A549 treated with RU486 at 1 μM for 4 hours (cell line): ENCODE results near the gene SECISBP2L. TPM values are rescaled to one million over a fixed set of nuclear protein-coding genes. Genes with fewer than 3 reads are reported as not detected.

ENCODE experiments used
- total RNA-seq: library from RNA; stranded (reverse); fragments of 200-300 nt; extraction: Qiagen RNA extraction; gene quantifications from 5 replicates; pipeline ENCODE4 v1.2.3, GENCODE V29; 2022; ENCODE audit warnings: low read depth

The SECISBP2L gene, protein sequence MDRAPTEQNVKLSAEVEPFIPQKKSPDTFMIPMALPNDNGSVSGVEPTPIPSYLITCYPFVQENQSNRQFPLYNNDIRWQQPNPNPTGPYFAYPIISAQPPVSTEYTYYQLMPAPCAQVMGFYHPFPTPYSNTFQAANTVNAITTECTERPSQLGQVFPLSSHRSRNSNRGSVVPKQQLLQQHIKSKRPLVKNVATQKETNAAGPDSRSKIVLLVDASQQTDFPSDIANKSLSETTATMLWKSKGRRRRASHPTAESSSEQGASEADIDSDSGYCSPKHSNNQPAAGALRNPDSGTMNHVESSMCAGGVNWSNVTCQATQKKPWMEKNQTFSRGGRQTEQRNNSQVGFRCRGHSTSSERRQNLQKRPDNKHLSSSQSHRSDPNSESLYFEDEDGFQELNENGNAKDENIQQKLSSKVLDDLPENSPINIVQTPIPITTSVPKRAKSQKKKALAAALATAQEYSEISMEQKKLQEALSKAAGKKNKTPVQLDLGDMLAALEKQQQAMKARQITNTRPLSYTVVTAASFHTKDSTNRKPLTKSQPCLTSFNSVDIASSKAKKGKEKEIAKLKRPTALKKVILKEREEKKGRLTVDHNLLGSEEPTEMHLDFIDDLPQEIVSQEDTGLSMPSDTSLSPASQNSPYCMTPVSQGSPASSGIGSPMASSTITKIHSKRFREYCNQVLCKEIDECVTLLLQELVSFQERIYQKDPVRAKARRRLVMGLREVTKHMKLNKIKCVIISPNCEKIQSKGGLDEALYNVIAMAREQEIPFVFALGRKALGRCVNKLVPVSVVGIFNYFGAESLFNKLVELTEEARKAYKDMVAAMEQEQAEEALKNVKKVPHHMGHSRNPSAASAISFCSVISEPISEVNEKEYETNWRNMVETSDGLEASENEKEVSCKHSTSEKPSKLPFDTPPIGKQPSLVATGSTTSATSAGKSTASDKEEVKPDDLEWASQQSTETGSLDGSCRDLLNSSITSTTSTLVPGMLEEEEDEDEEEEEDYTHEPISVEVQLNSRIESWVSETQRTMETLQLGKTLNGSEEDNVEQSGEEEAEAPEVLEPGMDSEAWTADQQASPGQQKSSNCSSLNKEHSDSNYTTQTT
- total RNA-seq, result 3.8 to 9.0 TPM (median 8.3 TPM) in 5 replicates

DNA sequence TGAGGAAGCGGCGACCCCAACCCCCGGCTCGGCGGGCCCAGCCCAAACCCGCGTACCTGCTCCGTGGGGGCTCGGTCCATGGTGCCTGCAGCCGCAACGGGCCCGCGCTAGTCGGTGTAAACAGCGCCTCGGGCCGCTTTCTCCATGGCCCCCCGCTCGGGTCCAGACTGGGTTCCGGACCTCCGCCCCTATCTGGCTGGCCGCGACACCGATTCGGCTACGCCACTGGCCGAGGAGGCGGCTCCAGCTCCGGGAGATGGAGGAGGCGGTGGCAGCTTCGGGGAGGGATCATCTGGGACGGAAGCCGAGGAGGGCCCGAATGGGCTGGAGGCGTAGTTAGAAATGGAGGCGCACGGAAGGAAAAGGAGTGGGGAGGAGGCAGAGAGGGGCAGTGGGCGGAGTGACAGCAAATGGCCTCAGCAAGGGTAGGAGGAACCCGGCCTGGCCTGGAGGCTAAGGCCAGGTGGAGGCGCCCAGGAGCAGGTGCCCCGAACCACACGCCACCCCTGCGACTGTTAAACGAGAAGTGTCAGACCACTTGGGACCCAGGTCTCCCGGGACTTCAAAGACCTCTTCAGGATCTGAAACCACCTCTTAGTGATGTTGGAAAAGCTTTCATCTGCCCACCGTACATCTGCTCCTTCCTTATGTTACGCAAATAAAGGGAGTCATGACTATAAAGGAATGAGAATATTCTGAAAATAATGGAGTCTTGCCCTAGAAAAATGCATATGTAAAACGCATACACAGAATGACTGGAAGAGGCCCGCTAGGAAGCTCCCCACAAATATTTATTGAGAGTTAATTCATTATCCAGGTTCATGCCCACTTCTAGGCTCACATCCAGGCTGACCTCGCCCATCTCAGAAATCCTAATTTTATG, at the start of gene SECISBP2L:
Gene SECISBP2L, minus strand, starts transcription at position 227 of the 883 bp plus-strand sequence. Its CDS starts 147 bp downstream, at position 80.

DNA sequence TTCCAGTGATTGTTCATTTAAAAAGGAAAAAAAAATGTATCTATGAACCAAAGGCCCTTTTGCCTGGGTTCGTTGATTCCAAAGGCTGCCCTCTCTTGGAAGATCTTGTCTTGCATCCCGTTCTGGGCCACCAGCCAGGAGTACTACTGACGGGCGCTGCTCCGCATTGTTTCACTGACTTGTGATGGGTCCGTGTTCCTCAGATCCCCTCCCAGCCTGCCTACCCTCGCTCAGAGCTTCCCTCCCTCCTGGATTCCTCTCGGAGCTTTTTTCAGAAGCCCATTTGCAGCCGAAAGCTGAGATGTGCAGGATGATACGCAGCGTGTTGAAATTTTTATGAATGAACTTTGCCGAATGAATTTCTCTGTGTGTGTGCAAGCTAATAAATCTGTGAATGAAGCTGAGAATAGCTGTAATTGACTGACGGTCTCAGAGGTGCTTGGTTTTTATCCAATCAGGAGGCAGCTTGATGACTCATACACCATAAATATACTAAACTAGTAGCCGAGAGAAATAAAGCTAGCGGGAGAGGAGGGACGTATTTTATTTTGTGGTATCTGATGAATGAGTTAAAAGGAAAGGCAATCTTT, 82.6 kb downstream of the SECISBP2L start, which contains the start of gene SHC4:
Gene SHC4, minus strand, starts transcription at position 396 of the 590 bp plus-strand sequence. CDS start 904 bp downstream, outside the sequence.

Other genes with a start within 250 kb of the SECISBP2L start
- 3.2 to 10.5 TPM (median 4.2 TPM) in 5 replicates for gene CEP152, start 235.4 kb downstream of the SECISBP2L start, total RNA-seq
- 105 to 137 TPM (median 116 TPM) in 5 replicates for gene EID1, start 168.3 kb downstream of the SECISBP2L start, total RNA-seq
- gene SHC4, start 82.5 kb downstream of the SECISBP2L start, total RNA-seq, result 0.74 to 1.3 TPM (median 0.94 TPM) in 5 replicates
- 24.0 to 108 TPM (median 60.4 TPM) in 5 replicates for gene COPS2, start 109.2 kb upstream of the SECISBP2L start, total RNA-seq
- 18.1 to 26.8 TPM (median 20.5 TPM) in 5 replicates for gene GALK2, start 123.8 kb upstream of the SECISBP2L start, total RNA-seq